SH-SY5Y (cell line): ENCODE measurements around the gene TMEM178B.

Experiments
- GATA2 ChIP-seq: IDR thresholded peaks from 2 replicates; pipeline ENCODE4 v1.6.1; 2011; ENCODE audit warnings: mild to moderate bottlenecking, low read depth, low read length
- GATA3 ChIP-seq: IDR thresholded peaks from 2 replicates; pipeline ENCODE4 v1.6.1; 2011; ENCODE audit warnings: low read depth, mild to moderate bottlenecking, low read length, moderate library complexity

GRCh38 chr7:141132671-141133070, 58.8 kb downstream of the TMEM178B start:
- TF ChIP-seq GATA2 (no peak), GATA3 (no peak)
